ENCODE results near the gene RUFY1. TPM values are rescaled to one million over a fixed set of nuclear protein-coding genes. Genes with fewer than 3 reads are reported as not detected.
"Not testable (repeated sequence)": the region's sequence is repeated elsewhere in the genome, so short reads cannot be mapped to it uniquely, and the experiment has no call there.

Gene RUFY1
- total RNA-seq, 4 donors from 2014 or later = 49.8 to 75.0 (median 63.0) TPM

GRCh38 chr5:179533024-179533423, 17.3 kb upstream of the RUFY1 start:
- Histone ChIP-seq H3K36me3 (no peaks in the 10 kb centered on the region), H3K4me1 (peaks cover 0 to 7% of the 10 kb centered on the region in 2 donors), H3K27me3 (no peaks in the 10 kb centered on the region), H3K9me3 (no peaks in the 10 kb centered on the region), H3K4me3 (replicated peaks in 1 of 3) (no peak overlapping the region), H3K27ac (no peak overlapping the region)
- 81 to 98% methylated on average over 6 of the region's 6 CpGs for WGBS, 2 donors
- DNase-seq = no peak
- intact Hi-C loops (cut with DNase I) = no loop called here
- TF ChIP-seq POLR2A (IDR thresholded peaks at IDR 0.05) (no peak), CTCF (IDR thresholded peaks at IDR 0.05) (no peak)

- intact Hi-C loops (cut with DNase I) = no loop called here
- Histone ChIP-seq H3K27ac (no peak overlapping the region), H3K9me3 (no peaks in the 10 kb centered on the region), H3K4me1 (peaks cover 0 to 7% of the 10 kb centered on the region in 2 donors), H3K36me3 (no peaks in the 10 kb centered on the region), H3K27me3 (no peaks in the 10 kb centered on the region), H3K4me3 (replicated peaks in 1 of 3) (no peak overlapping the region)
- TF ChIP-seq CTCF (IDR thresholded peaks at IDR 0.05) (no peak), POLR2A (IDR thresholded peaks at IDR 0.05) (no peak)
- DNase-seq = no peak
- 92 to 95% methylated on average over 5 of the region's 5 CpGs for WGBS, 2 donors
Measured at GRCh38 chr5:179533907-179534306, 16.4 kb upstream of the RUFY1 start.

GRCh38 chr5:179534431-179534830, 15.9 kb upstream of the RUFY1 start:
- Histone ChIP-seq H3K4me1 (peaks cover 0 to 7% of the 10 kb centered on the region in 2 donors), H3K27me3 (no peaks in the 10 kb centered on the region), H3K4me3 (replicated peaks in 1 of 3) (no peak overlapping the region), H3K27ac (no peak overlapping the region), H3K9me3 (no peaks in the 10 kb centered on the region), H3K36me3 (no peaks in the 10 kb centered on the region)
- DNase-seq = no peak
- TF ChIP-seq POLR2A (IDR thresholded peaks at IDR 0.05) = no peak
- no peak for TF ChIP-seq CTCF (IDR thresholded peaks at IDR 0.05)
- WGBS, 2 donors = 78 to 79% methylated on average over 12 of the region's 12 CpGs
- intact Hi-C loops (cut with DNase I) = no loop called here

DNA sequence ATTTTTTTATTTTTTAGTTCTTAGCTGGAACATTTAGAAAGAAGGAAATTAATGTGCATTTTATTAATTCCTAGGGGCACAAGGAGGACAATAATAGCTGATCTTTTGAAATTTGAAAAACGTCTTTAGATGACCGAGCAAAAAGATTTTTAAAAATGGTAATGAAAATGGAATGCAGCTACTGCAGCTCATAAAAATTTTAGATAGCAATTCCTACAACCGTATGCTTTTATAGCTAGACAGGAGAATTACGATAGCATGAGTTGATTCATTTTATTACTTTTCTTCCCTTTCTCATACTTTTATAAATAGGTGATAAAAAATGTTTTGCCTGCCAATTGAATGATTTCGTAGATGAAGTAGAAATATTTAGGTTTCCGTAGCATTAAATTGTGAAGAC, 13.7 kb upstream of the RUFY1 start:
- no peak overlapping the region for H3K27ac ChIP-seq
- WGBS, 2 donors = 80 to 83% methylated on average over 6 of the region's 6 CpGs

DNA sequence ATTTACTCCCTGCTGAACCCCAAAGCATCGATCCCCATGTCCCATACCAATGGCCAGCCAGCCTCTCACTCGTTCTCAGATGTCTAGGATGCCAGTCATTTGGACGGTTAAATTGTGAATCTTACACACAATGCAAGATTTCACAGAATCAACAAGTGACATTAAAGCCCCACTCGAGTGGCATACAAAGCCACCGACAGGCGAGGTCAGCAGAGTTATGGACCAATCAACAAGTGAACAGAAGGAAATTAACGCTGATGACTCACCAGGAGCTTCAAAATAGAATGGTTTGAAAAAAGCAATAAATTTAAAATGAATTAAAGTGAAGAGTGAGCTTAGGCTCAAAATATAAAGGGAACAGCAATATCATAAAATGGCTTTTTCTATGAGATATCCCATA, 8.2 kb upstream of the RUFY1 start:
- no peak for DNase-seq
- 76 to 85% methylated on average over 7 of the region's 7 CpGs for WGBS, 2 donors
- H3K4me3 ChIP-seq (replicated peaks in 1 of 3) = no peak overlapping the region
- H3K27me3 ChIP-seq = no peaks in the 10 kb centered on the region
- TF ChIP-seq POLR2A (IDR thresholded peaks at IDR 0.05) (no peak), CTCF (IDR thresholded peaks at IDR 0.05) (no peak)
- intact Hi-C loops (cut with DNase I) = no loop called here
- no peaks in the 10 kb centered on the region for H3K9me3 ChIP-seq
- no peaks in the 10 kb centered on the region for H3K36me3 ChIP-seq
- no peaks in the 10 kb centered on the region for H3K4me1 ChIP-seq
- no peak overlapping the region for H3K27ac ChIP-seq

More for the DNA sequence above, 13.7 kb upstream of the RUFY1 start:
- H3K9me3 ChIP-seq = no peaks in the 10 kb centered on the region
- no peaks in the 10 kb centered on the region for H3K4me1 ChIP-seq
- no peaks in the 10 kb centered on the region for H3K27me3 ChIP-seq
- DNase-seq = no peak
- TF ChIP-seq POLR2A (IDR thresholded peaks at IDR 0.05) (no peak), CTCF (IDR thresholded peaks at IDR 0.05) (no peak)
- H3K4me3 ChIP-seq (replicated peaks in 1 of 3) = no peak overlapping the region
- intact Hi-C loops (cut with DNase I) = no loop called here
- no peaks in the 10 kb centered on the region for H3K36me3 ChIP-seq

GRCh38 chr5:179543275-179543674, 7.1 kb upstream of the RUFY1 start:
- H3K27ac ChIP-seq; H3K9me3 ChIP-seq; H3K27me3 ChIP-seq; H3K36me3 ChIP-seq; intact Hi-C loops (cut with DNase I); H3K4me3 ChIP-seq (replicated peaks in 1 of 3); H3K4me1 ChIP-seq; DNase-seq: not testable (repeated sequence)
- 92 to 93% methylated on average over 15 of the region's 15 CpGs for WGBS, 2 donors
